BLaER1 (cell line): ENCODE results near the gene GPR173.

ENCODE experiments used
- H3K27ac ChIP-seq: shearing (Covaris generic); formaldehyde crosslinking; 2 replicates; pipeline ENCODE4 v1.8.1; 2022
- H3K27me3 ChIP-seq: shearing (Covaris generic); formaldehyde crosslinking; 2 replicates; pipeline ENCODE4 v1.8.1; 2022
- H3K36me3 ChIP-seq: shearing (Covaris generic); formaldehyde crosslinking; 2 replicates; pipeline ENCODE4 v1.8.1; 2022
- H3K4me1 ChIP-seq: shearing (Covaris generic); formaldehyde crosslinking; 2 replicates; pipeline ENCODE4 v1.8.1; 2022
- H3K4me2 ChIP-seq: shearing (Covaris generic); formaldehyde crosslinking; 2 replicates; pipeline ENCODE4 v1.8.1; 2022
- H3K4me3 ChIP-seq: shearing (Covaris generic); formaldehyde crosslinking; 2 replicates; pipeline ENCODE4 v1.8.1; 2022
- H3K9ac ChIP-seq: shearing (Covaris generic); formaldehyde crosslinking; 2 replicates; pipeline ENCODE4 v1.8.1; 2022
- H3K9me3 ChIP-seq: shearing (Covaris generic); formaldehyde crosslinking; 2 replicates; pipeline ENCODE4 v1.8.1; 2022
- H4K20me1 ChIP-seq: shearing (Covaris generic); formaldehyde crosslinking; 2 replicates; pipeline ENCODE4 v1.8.1; 2022
- Cebpa-rat ChIP-seq: shearing (Covaris generic); IDR thresholded peaks from 2 replicates; pipeline ENCODE4 v1.8.1; 2022

GPR173 gene

DNA sequence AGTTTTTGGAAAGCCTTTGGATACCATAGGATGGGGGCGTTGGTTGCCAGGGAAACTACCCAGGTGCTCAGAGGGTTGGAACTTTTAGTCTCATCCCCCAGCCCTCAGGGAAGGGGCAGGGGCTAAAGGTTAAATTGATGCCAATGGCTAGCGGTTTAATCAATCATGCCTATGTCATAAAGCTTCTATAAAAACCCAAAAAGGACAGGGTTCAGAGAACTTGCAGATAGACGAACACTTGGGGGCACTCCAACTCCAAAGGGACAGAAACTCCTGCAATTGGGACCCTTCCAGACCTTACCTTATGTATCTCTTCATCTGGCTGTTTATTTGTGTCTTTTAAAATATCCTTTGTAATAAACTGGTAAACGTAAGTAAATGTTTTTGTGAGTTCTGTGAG, 30.0 kb upstream of the GPR173 start:
- no peak overlapping the region for H3K27ac ChIP-seq
- no peaks in the 10 kb centered on the region for H3K36me3 ChIP-seq
- no peak overlapping the region for H3K4me2 ChIP-seq
- peaks cover 5% of the 10 kb centered on the region; the same call in 1 of the 2 replicates for H3K9me3 ChIP-seq
- no peak for TF ChIP-seq Cebpa-rat
- peaks cover 6% of the 10 kb centered on the region; the same call in 1 of the 2 replicates for H4K20me1 ChIP-seq
- peaks cover 52% of the 10 kb centered on the region for H3K27me3 ChIP-seq
- H3K4me1 ChIP-seq, result no peaks in the 10 kb centered on the region
- H3K4me3 ChIP-seq, result no peak overlapping the region
- H3K9ac ChIP-seq, result no peak overlapping the region

DNA sequence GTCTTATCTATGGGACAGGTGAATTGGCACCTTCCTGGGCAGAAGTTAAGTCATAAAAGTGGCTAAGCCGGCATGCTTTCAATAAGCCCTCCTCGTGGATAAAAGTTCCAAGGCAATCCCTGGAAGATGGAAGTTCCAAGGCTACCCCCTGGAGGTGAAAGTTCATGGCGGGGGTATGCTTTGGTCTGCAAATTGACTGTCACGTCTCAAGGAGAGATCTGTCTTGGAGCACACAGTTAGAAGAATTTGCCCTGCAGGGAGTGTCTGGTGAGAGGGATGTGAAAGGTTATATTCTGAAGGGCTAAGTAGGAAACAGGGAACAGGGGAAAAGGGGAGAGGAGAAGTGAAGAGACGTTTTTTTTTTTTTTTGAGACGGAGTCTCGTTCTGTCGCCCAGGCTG, 26.2 kb upstream of the GPR173 start:
- H3K27ac ChIP-seq, result no peak overlapping the region
- H3K27me3 ChIP-seq, result peaks cover 30% of the 10 kb centered on the region
- H4K20me1 ChIP-seq, result no peaks in the 10 kb centered on the region
- H3K36me3 ChIP-seq, result no peaks in the 10 kb centered on the region
- H3K4me1 ChIP-seq, result no peaks in the 10 kb centered on the region
- H3K9me3 ChIP-seq, result peaks cover 11% of the 10 kb centered on the region
- H3K9ac ChIP-seq, result no peak overlapping the region
- TF ChIP-seq Cebpa-rat, result no peak
- H3K4me2 ChIP-seq, result no peak overlapping the region
- no peak overlapping the region for H3K4me3 ChIP-seq

DNA sequence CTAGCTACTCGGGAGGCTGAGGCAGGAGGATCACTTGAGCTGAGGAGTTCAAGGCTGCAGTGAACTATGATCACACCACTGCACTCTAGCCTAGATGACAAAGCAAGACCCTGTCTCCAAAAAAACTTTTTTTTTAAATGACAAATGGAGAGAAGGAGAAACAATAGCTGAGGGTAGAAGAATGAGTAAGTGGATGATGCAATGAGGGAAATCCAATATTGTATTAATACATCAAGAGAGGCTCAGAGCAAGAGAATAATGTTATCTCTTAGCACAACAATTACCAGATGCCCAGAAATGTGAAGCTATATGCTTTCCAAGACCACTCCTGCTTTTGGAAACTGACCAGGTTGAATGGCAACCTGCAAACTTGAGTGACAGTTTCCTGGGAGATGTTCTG, 19.9 kb upstream of the GPR173 start:
- Histone ChIP-seq H4K20me1 (no peaks in the 10 kb centered on the region), H3K4me1 (no peaks in the 10 kb centered on the region), H3K9ac (no peak overlapping the region), H3K36me3 (no peaks in the 10 kb centered on the region), H3K4me2 (no peak overlapping the region), H3K27me3 (peaks cover 46% of the 10 kb centered on the region), H3K4me3 (no peak overlapping the region), H3K27ac (no peak overlapping the region), H3K9me3 (peaks cover 6% of the 10 kb centered on the region)
- TF ChIP-seq Cebpa-rat, result no peak

DNA sequence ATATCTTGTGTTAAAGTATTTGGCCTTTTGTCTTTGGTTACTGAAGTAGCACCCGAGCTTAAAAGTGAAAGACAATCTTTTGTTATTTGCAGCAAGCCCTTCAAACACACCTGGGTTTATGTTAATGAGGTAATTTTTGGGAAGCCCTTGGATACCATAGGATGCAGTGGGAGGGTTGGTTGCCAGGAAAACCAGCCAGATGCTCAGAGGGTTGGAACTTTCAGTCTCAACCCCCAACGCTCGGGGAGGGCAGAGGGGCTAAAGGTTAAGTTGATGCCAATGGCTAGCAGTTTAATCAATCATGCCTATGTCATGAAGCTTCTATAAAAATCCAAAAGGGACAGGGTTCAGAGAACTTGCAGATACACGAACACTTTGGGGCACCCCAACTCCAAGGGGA, 17.2 kb upstream of the GPR173 start:
- TF ChIP-seq Cebpa-rat, result no peak
- H3K27ac ChIP-seq, result no peak overlapping the region
- no peaks in the 10 kb centered on the region for H3K9me3 ChIP-seq
- H4K20me1 ChIP-seq, result no peaks in the 10 kb centered on the region
- no peak overlapping the region for H3K9ac ChIP-seq
- peaks cover 65% of the 10 kb centered on the region for H3K27me3 ChIP-seq
- no peak overlapping the region for H3K4me3 ChIP-seq
- no peaks in the 10 kb centered on the region for H3K36me3 ChIP-seq
- H3K4me1 ChIP-seq, result no peaks in the 10 kb centered on the region
- H3K4me2 ChIP-seq, result no peak overlapping the region

DNA sequence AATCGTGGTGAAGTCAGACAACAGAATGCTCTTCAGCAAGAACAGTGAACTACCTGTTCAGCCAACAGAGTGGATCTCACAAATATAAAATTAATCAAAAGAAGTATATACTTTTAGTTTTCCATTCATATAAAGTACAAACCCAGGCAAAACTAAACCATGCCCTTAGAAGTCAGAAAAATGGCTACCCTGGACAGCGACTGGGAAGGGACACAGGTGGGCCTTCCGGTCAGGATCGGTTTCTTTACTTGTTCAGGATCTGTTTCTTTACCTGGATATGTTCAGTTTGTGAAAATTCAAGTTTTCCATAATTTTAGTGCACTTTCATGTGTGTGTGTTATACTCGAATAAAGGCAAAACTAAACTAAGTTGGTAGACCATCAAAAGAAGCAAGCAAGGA, 12.4 kb upstream of the GPR173 start:
- Histone ChIP-seq H3K27me3 (peaks cover 66% of the 10 kb centered on the region), H3K4me1 (no peaks in the 10 kb centered on the region), H3K27ac (no peak overlapping the region), H3K4me3 (no peak overlapping the region), H3K4me2 (no peak overlapping the region), H3K9ac (no peak overlapping the region), H3K36me3 (no peaks in the 10 kb centered on the region), H4K20me1 (no peaks in the 10 kb centered on the region), H3K9me3 (no peaks in the 10 kb centered on the region)
- no peak for TF ChIP-seq Cebpa-rat

DNA sequence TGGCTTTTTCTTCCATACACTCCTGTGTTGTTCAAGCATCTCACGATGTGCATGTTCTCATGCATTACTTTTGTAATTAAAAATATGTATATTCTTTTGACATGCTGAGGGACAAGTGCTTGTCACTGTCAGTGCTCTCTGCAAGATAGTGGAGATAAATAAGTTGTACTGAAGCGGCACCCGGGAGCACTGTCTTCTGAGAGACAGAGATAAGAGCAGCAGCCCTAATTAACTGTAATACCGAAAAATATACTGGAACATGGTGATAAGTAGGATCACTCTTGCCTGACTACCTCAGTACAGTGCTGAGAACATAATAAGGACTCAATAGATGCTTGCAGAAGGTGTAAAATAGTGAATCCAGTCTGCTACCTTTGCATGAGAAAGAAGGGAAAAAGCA, 9.4 kb upstream of the GPR173 start:
- Histone ChIP-seq H3K9ac (no peak overlapping the region), H3K9me3 (no peaks in the 10 kb centered on the region), H3K27ac (no peak overlapping the region), H3K4me3 (no peak overlapping the region), H3K4me1 (no peaks in the 10 kb centered on the region), H4K20me1 (no peaks in the 10 kb centered on the region; the same call in 1 of the 2 replicates), H3K4me2 (no peak overlapping the region), H3K36me3 (no peaks in the 10 kb centered on the region), H3K27me3 (peaks cover 75% of the 10 kb centered on the region)
- TF ChIP-seq Cebpa-rat, result no peak

DNA sequence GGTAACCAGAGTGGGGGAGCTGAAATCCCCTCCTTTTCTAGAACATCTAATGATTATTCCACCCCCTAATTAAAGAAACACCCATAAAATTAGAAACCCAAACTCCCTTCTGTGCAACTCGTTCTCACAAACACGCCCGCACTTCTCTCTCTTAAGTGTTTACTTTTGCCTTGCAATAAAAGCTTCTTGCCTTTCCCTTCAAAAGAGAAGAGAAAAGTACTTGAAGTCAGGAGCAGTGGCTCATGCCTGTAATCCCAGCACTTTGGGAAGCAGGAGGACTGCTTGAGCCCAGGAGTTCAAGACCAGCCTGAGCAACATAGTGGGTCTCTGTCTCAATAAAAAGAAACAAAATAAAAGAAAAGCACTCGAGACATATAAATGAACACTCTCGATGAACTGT, 3.6 kb upstream of the GPR173 start:
- Histone ChIP-seq H3K9me3 (no peaks in the 10 kb centered on the region), H3K9ac (no peak overlapping the region), H3K27ac (no peak overlapping the region), H4K20me1 (peaks cover 8% of the 10 kb centered on the region; the same call in 1 of the 2 replicates), H3K4me2 (no peak overlapping the region), H3K4me3 (no peak overlapping the region), H3K36me3 (no peaks in the 10 kb centered on the region), H3K27me3 (peaks cover 63% of the 10 kb centered on the region), H3K4me1 (peaks cover 19% of the 10 kb centered on the region)
- no peak for TF ChIP-seq Cebpa-rat

DNA sequence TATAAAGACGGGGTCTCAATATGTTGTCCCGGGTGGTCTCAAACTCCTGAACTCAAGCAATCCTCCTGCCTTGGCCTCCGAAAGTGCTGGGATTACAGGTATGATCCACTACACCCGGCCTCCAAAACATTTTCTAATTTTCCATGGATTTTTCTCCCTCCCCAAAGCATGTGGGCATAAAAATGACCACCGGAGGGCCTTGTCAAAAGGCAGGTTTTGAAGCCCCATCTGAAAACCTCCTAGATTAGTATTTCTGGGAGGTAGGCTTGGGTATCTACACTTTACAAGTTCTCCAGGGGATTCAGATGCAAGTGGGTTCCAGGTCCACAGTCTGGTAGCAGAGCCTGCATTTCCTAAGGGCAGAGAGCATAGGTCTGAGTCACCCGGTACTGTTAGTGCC, 1.4 kb upstream of the GPR173 start:
- peaks cover 44% of the 10 kb centered on the region for H3K27me3 ChIP-seq
- peaks cover 25% of the 10 kb centered on the region for H4K20me1 ChIP-seq
- no peak overlapping the region for H3K4me3 ChIP-seq
- no peaks in the 10 kb centered on the region for H3K36me3 ChIP-seq
- H3K4me1 ChIP-seq, result peaks cover 33% of the 10 kb centered on the region
- H3K4me2 ChIP-seq, result peak overlapping the region; percentile 74; the same call in 1 of the 2 replicates
- TF ChIP-seq Cebpa-rat, result no peak
- no peak overlapping the region for H3K27ac ChIP-seq
- H3K9ac ChIP-seq, result no peak overlapping the region
- H3K9me3 ChIP-seq, result no peaks in the 10 kb centered on the region

DNA sequence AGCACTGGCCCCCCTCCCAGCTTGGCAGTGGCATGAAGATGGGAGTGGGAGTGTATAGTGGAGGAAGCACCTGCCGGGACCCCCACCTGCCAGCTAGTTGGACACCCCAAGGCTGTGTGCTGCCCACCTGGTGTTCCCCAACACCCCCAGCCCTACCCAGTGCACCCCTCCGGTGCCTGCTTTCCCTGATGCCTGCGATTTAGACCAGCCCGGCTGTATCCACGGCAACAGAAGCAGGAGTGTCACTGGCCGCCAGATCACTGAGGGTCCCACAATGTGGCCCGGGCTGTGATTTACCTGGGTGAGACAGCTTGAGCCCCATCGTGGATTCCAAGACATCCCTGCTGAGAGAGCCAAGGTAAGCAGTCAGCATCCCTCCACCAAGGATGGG, 533 bp downstream of the GPR173 start:
- H3K4me1 ChIP-seq, result peaks cover 33% of the 10 kb centered on the region
- H4K20me1 ChIP-seq, result peaks cover 25% of the 10 kb centered on the region
- H3K4me2 ChIP-seq, result peak overlapping the region; percentile 71
- no peaks in the 10 kb centered on the region for H3K36me3 ChIP-seq
- no peak overlapping the region for H3K27ac ChIP-seq
- H3K27me3 ChIP-seq, result peaks cover 29% of the 10 kb centered on the region
- TF ChIP-seq Cebpa-rat, result no peak
- peak overlapping the region; percentile 68 for H3K4me3 ChIP-seq
- H3K9ac ChIP-seq, result no peak overlapping the region
- H3K9me3 ChIP-seq, result no peaks in the 10 kb centered on the region

DNA sequence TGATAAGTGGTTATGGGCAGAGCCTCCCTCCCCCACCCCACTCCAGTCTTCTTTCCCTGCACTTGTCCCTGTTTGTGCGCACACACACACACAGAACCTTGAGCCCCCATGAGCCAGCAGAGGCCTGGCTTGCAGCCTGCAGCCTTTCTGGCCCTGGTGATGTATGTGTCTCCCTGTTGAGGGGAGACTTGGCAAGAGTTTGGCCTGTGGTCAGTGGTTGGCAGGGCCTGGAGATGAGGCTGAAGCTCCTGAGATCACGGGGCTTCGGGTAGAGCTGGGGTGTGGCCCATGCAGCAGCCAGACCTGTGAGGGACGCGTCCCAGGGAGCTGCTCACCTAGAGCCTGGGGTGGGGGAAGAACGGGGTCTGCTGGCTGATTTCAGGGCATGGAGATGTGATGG, 2.3 kb downstream of the GPR173 start:
- Histone ChIP-seq H4K20me1 (peaks cover 25% of the 10 kb centered on the region), H3K27me3 (peaks cover 15% of the 10 kb centered on the region), H3K4me3 (no peak overlapping the region), H3K4me1 (peaks cover 33% of the 10 kb centered on the region), H3K4me2 (peak overlapping the region; percentile 71), H3K9ac (no peak overlapping the region), H3K27ac (no peak overlapping the region), H3K36me3 (no peaks in the 10 kb centered on the region), H3K9me3 (no peaks in the 10 kb centered on the region)
- no peak for TF ChIP-seq Cebpa-rat

DNA sequence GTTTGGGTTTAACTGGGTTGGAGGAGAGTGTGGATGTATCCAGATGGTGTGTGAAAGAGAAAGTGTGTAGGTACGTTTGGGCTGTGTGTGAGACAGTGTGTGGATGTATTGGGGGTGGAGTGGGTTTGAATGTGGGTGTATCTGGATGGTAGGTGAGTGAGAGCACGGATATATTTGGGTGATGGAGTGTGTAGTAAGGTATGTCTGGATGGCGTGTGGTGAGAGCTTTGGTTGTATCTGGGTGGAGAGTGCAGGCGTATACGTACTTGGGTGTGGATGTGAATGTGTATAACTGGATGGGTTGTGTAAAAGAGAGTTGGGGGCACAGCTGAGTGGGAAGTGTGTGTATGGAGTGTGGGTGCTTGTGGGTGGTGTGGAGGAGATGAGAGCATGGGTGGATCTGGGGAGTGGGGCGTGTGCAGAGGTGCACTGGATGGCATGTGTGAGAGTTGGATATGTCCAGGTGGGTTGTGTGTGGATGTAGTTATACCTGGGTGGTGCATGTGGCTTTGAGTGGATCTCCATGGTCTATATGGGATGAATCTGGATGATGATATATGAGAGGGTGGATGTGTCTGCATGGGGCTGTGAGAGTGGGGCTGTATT, 6.8 kb downstream of the GPR173 start:
- Histone ChIP-seq H3K36me3 (no peaks in the 10 kb centered on the region), H3K4me1 (peaks cover 17% of the 10 kb centered on the region; the same call in 1 of the 2 replicates), H4K20me1 (peaks cover 14% of the 10 kb centered on the region), H3K27ac (no peak overlapping the region), H3K4me2 (no peak overlapping the region), H3K4me3 (no peak overlapping the region), H3K9me3 (no peaks in the 10 kb centered on the region), H3K9ac (no peak overlapping the region), H3K27me3 (no peaks in the 10 kb centered on the region)
- no peak for TF ChIP-seq Cebpa-rat
